Heart right ventricle (tissue), 16 donors: ENCODE results near the gene NUDCD2. TPM values are rescaled to one million over a fixed set of nuclear protein-coding genes. Genes with fewer than 3 reads are reported as not detected.

Experiments used
- ATAC-seq, 8 donors: fragments of 200-7000 bp; cut with Tn5 transposase; one replicate each; pipeline ENCODE4 v1.9.1; 2020; ENCODE audit warnings: mild to moderate bottlenecking in 8 of 8, moderate library complexity in 8 of 8, moderate number of reproducible peaks in 1 of 8
- DNase-seq, 2 donors: peaks; one replicate each; pipeline ENCODE4 v3.0.0-alpha.2; 2020
- H3K27ac ChIP-seq, 10 donors: fragments of 200-600 bp; sonication (generic) in 2 of 10; one replicate each; pipeline versions ENCODE4 v1.5.0 to v1.8.0; 2020 to 2022; ENCODE audit warnings: mild to moderate bottlenecking in 3 of 10
- H3K27me3 ChIP-seq, 7 donors: fragments of 200-600 bp; one replicate each; pipeline ENCODE4 v1.8.0; 2021 to 2022; ENCODE audit warnings: mild to moderate bottlenecking in 2 of 7
- H3K36me3 ChIP-seq, 9 donors: fragments of 200-600 bp; sonication (generic) in 1 of 9; one replicate each; pipeline versions ENCODE4 v1.5.0 to v1.8.0; 2020 to 2022; ENCODE audit warnings: mild to moderate bottlenecking in 2 of 9
- H3K4me1 ChIP-seq, 9 donors: fragments of 200-600 bp; sonication (generic) in 1 of 9; one replicate each; pipeline versions ENCODE4 v1.5.0 to v1.8.0; 2020 to 2022; ENCODE audit warnings: mild to moderate bottlenecking in 4 of 9
- H3K4me3 ChIP-seq, 10 donors: fragments of 200-600 bp; sonication (generic) in 2 of 10; one replicate each; pipeline versions ENCODE4 v1.5.0 to v1.8.0; 2020 to 2022; ENCODE audit warnings: mild to moderate bottlenecking in 7 of 10, moderate library complexity in 2 of 10
- H3K9me3 ChIP-seq, 11 donors: fragments of 200-600 bp in 10 of 11; sonication (generic) in 2 of 11; one replicate each; pipeline versions ENCODE4 v1.5.0 to v1.8.0; 2013 to 2022; ENCODE audit warnings: mild to moderate bottlenecking in 2 of 11, control low read depth in 1 of 11, moderate library complexity in 1 of 11
- CTCF ChIP-seq, 9 donors: fragments of 200-600 bp; sonication (generic) in 2 of 9; IDR thresholded peaks; one replicate each; pipeline versions ENCODE4 v1.5.0 to v1.8.0; 2021 to 2022; ENCODE audit warnings: antibody characterized with exemption in 9 of 9, mild to moderate bottlenecking in 5 of 9, moderate library complexity in 1 of 9
- WGBS, 2 donors: extraction: QIAGEN DNeasy Blood & Tissue Kit; methylation state at CpG; one replicate each; pipeline ENCODE4 v1.1.7; 2013; ENCODE audit warnings: inconsistent platforms in 1 of 2; 5-methylcytosine and 5-hydroxymethylcytosine counted together
- intact Hi-C, 10 donors: fragments of 100-400 bp; cut with DNase I; formaldehyde crosslinking; loops; one replicate each; pipeline versions ENCODE4 v1.11.1 to v1.14.2; 2022
- polyA plus RNA-seq, 2 donors: library from polyadenylated mRNA; stranded (reverse); fragments of 200-250 nt; gene quantifications; one replicate each; pipeline ENCODE4 v1.2.3, GENCODE V29; 2013
- total RNA-seq, 10 donors: library from RNA; stranded (reverse); fragmentation: NEBNext Ultra II Directional in 3 of 10; extraction: Animal tissue kit (Norgen Biotek cat#: 25700) in 3 of 10; gene quantifications; one replicate each; pipeline versions ENCODE4 v1.2.1 to v1.2.4, GENCODE V29; 2021 to 2023
- donor health status: Arrhythmogenic right ventricular cardiomyopathy.
- donor health status: ischemic (EF 13 %, LVEDD 7.1; RV severe dilation, severe dysfunction).
- donor health status: healthy with polysubstance abuse.
- donor health status: DM: no; HTN: yes; CAD: no.
- donor health status: DM: no; HTN: no; CAD: no.
- donor health status: ischemic (EF 25% LVEDD 6.9; RV normal size, moderate dysfunction).
- donor health status: ischemic (EF 25% LVEDD 5.7; RV mildly dilated, moderate dysfunction).
- donor health status: healthy.
- donor health status: DM: yes; HTN: yes; CAD: no.
- donor health status: Ischemic cardiomyopathy.
- donor health status: ischemic (EF 35%, LVEDD 5.7; RV mildly dilated, moderate dysfunction).
- donor health status: nonischemic (EF 11% LVEDD 7.7; RV severe dilation, severe dysfunction).
- donor health status: DM: yes; HTN: yes; CAD: no.
- donor health status: PGD.
- donor health status: ischemic (EF 29% LVEDD 5.4; RV normal size, mild dysfunction).
- donor health status: nonischemic (EF 23%, LVEDD 6.1; RV moderate dilation, normal function).

Gene NUDCD2
- total and polyA plus RNA-seq, 12 donors: 4.0 to 17.1 (median 12.1) TPM

GRCh38 chr5:163404364-163405173 lies 55.3 kb downstream of the NUDCD2 start:
- WGBS, 2 donors: 84 to 88% methylated on average over 10 of the region's 10 CpGs
- Histone ChIP-seq H3K4me3 (no peak overlapping the region), H3K36me3 (no peaks in the 10 kb centered on the region), H3K9me3 (no peaks in the 10 kb centered on the region), H3K27ac (no peak overlapping the region), H3K4me1 (peaks cover 0 to 21% (median 3%) of the 10 kb centered on the region in 9 donors), H3K27me3 (no peaks in the 10 kb centered on the region)
- DNase-seq (no peak), ATAC-seq (no peak)
- TF ChIP-seq CTCF (IDR thresholded peaks at IDR 0.05): no peak
- intact Hi-C loops: loop anchor here in 2 of 10 donors (10.0 kb wide), 1 partner anchor 1860 kb away; the partner anchor contains the start of gene GABRB2 (in 2 of the 2)

- no peak for DNase-seq
- WGBS, 2 donors: 80 to 86% methylated on average over 2 of the region's 2 CpGs
- no peaks in the 10 kb centered on the region for H3K36me3 ChIP-seq
- intact Hi-C loops: loop anchor here in 2 of 10 donors (10.0 kb wide), 1 partner anchor 1857 kb away; the partner anchor contains the start of gene GABRB2 (in 2 of the 2)
- no peak overlapping the region for H3K27ac ChIP-seq
- TF ChIP-seq CTCF (IDR thresholded peaks at IDR 0.05): no peak
- H3K4me3 ChIP-seq: no peak overlapping the region
- peaks cover 0 to 8% (median 0%) of the 10 kb centered on the region in 9 donors for H3K4me1 ChIP-seq
- H3K9me3 ChIP-seq: no peaks in the 10 kb centered on the region
- no peaks in the 10 kb centered on the region for H3K27me3 ChIP-seq
- ATAC-seq: no peak
These were observed 57.9 kb downstream of the NUDCD2 start for GRCh38 chr5:163402007-163402406.

- peaks cover 0 to 3% (median 0%) of the 10 kb centered on the region in 9 donors for H3K4me1 ChIP-seq
- DNase-seq (no peak), ATAC-seq (no peak)
- H3K9me3 ChIP-seq: no peaks in the 10 kb centered on the region
- WGBS, 2 donors: 69 to 71% methylated on average over 4 of the region's 4 CpGs
- intact Hi-C loops: loop anchor here in 2 of 10 donors (10.0 kb wide), 1 partner anchor 1856 kb away; the partner anchor contains the start of gene GABRB2 (in 2 of the 2)
- H3K27ac ChIP-seq: no peak overlapping the region
- H3K4me3 ChIP-seq: no peak overlapping the region
- TF ChIP-seq CTCF (IDR thresholded peaks at IDR 0.05): no peak
- H3K36me3 ChIP-seq: no peaks in the 10 kb centered on the region
- no peaks in the 10 kb centered on the region for H3K27me3 ChIP-seq
These were observed 58.6 kb downstream of the NUDCD2 start for GRCh38 chr5:163401271-163401670.

GRCh38 chr5:163399923-163400322 lies 60.0 kb downstream of the NUDCD2 start:
- no peaks in the 10 kb centered on the region for H3K36me3 ChIP-seq
- TF ChIP-seq CTCF (IDR thresholded peaks at IDR 0.05): no peak
- no peak for DNase-seq
- intact Hi-C loops: loop anchor here in 2 of 10 donors (10.0 kb wide), 1 partner anchor 1855 kb away; the partner anchor contains the start of gene GABRB2 (in 2 of the 2)
- no peaks in the 10 kb centered on the region for H3K4me1 ChIP-seq
- no peak for ATAC-seq
- H3K27me3 ChIP-seq: no peaks in the 10 kb centered on the region
- H3K27ac ChIP-seq: no peak overlapping the region
- 70 to 84% methylated on average over 4 of the region's 4 CpGs for WGBS, 2 donors
- H3K9me3 ChIP-seq: no peaks in the 10 kb centered on the region
- no peak overlapping the region for H3K4me3 ChIP-seq
